KMS-11 (cell line): ENCODE data around the gene TRIM51G.
"Not testable (repeated sequence)": the region's sequence is repeated elsewhere in the genome, so short reads cannot be mapped to it uniquely, and the experiment has no call there.

Experiments used
- H2AFZ ChIP-seq: fragments of 200-600 bp; sonication (generic); 2 replicates; pipeline ENCODE4 v1.6.1; 2016; ENCODE audit warnings: antibody characterized with exemption, mixed run types, low read depth
- H3K27ac ChIP-seq: fragments of 200-600 bp; sonication (generic); 2 replicates; pipeline ENCODE4 v1.6.1; 2016; ENCODE audit warnings: mild to moderate bottlenecking, mixed run types
- H3K27me3 ChIP-seq: fragments of 200-600 bp; sonication (generic); 2 replicates; pipeline ENCODE4 v1.6.1; 2017; ENCODE audit warnings: mild to moderate bottlenecking, low read depth, mixed run types, moderate library complexity; ENCODE audit not compliant: insufficient read depth
- H3K36me3 ChIP-seq: fragments of 200-600 bp; sonication (generic); 2 replicates; pipeline ENCODE4 v1.6.1; 2017; ENCODE audit warnings: mild to moderate bottlenecking, mixed run types; ENCODE audit not compliant: insufficient read depth
- H3K4me1 ChIP-seq: fragments of 200-600 bp; sonication (generic); 2 replicates; pipeline ENCODE4 v1.6.1; 2016; ENCODE audit warnings: mild to moderate bottlenecking, low read depth, mixed run types; ENCODE audit not compliant: poor library complexity, severe bottlenecking
- H3K4me2 ChIP-seq: fragments of 200-600 bp; sonication (generic); 2 replicates; pipeline ENCODE4 v1.7.0; 2016; ENCODE audit warnings: mild to moderate bottlenecking, mixed run types
- H3K4me3 ChIP-seq: fragments of 200-600 bp; sonication (generic); IDR thresholded peaks from 2 replicates; pipeline ENCODE4 v1.6.1; 2017; ENCODE audit warnings: low read depth, low read length, mixed read lengths; ENCODE audit not compliant: insufficient read depth
- H3K79me2 ChIP-seq: fragments of 200-600 bp; sonication (generic); 2 replicates; pipeline ENCODE4 v1.6.1; 2016; ENCODE audit warnings: low read depth, mixed run types; ENCODE audit not compliant: insufficient read depth
- H3K9ac ChIP-seq: fragments of 200-600 bp; sonication (generic); 2 replicates; pipeline ENCODE4 v1.6.1; 2016; ENCODE audit warnings: mild to moderate bottlenecking, mixed run types
- H4K20me1 ChIP-seq: fragments of 200-600 bp; sonication (generic); 2 replicates; pipeline ENCODE4 v1.6.1; 2016; ENCODE audit warnings: mild to moderate bottlenecking, mixed run types; ENCODE audit not compliant: insufficient read depth

The TRIM51G gene, protein sequence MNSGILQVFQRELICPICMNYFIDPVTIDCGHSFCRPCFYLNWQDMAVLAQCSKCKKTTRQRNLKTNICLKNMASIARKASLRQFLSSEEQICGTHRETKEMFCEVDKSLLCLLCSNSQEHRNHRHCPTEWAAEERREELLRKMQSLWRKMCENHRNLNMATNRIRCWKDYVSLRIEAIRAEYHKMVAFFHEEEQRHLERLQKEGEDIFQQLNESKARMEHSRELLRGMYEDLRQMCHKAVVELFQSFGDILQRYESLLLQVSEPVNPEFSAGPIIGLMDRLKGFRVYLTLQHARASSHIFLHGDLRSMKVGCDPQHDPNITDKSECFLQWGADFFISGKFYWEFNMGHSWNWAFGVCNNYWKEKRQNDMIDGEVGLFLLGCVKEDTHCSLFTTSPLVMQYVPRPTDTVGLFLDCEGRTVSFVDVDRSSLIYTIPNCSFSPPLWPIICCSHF

DNA sequence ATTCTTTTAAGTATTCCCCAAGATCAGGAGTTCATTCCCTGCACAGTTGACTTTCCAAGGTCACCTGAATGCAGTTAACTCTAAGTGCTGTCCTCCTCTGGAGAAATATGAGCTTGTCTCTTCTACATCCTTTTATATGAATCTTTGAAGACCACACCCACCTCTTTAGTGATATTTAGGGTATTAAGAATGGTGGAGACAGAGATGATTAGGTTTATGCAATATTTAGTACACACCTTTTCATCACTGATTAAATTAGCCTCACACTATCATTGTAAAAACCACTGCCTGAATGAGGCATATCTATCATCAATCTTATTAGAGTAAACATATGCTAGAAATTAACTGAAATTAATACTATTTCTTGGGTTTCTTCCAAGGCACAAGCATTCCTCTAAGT, at the start of gene TRIM51G:
Gene TRIM51G (minus strand): TSS at position 101 of the 400 bp plus-strand sequence. CDS start 2,190 bp downstream, outside the sequence.
- not testable (repeated sequence) for H3K27ac ChIP-seq, H3K4me1 ChIP-seq, H3K4me2 ChIP-seq, H3K79me2 ChIP-seq, H3K36me3 ChIP-seq, H2AFZ ChIP-seq, H4K20me1 ChIP-seq, H3K4me3 ChIP-seq, H3K27me3 ChIP-seq, H3K9ac ChIP-seq

DNA sequence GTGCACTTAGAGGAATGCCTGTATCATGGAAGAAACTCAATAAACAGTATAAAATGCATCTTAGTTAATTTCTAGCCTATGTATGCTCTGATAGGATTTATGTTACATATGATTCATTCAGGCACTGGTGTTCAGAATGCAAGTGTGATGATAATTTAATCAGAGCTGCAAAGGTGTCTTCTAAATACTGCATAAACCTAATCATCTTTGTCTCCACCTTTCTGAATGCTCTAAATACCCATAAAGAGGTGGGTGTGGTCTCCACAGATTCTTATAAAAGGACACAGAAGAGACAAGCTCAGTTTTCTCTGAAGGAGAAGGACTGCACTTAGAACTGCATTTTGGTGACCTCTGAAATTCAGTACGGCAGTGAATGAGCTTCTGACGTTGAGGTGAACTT, 44.8 kb upstream of the TRIM51G start, which contains the start of gene TRIM49B:
Gene TRIM49B (plus strand): TSS at position 301 of the 400 bp plus-strand sequence. CDS start 2,777 bp downstream, outside the sequence.
- not testable (repeated sequence) for H3K4me1 ChIP-seq

DNA sequence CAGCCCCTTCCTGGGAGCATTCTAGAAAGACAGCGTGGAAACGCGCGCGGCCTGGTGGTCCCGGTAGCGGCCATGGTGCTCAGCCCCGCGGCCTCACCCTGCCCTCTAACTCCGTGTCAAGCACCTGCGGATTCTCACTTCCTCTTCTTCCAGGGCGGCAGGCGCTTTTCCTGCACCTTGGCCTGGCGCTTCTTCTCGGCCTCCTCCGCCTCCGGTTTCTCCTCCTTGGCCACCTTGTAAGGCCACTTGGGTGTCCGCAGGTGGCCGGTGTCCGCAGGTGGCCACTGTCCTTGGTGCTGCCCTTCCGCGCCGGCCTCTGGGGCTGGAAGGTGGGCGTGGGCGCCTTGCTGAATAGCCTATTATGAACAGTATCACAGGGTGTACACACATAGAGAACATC, 15.1 kb downstream of the TRIM51G start:
- H2AFZ ChIP-seq, H3K36me3 ChIP-seq, H3K4me3 ChIP-seq, H3K9ac ChIP-seq, H4K20me1 ChIP-seq, H3K27ac ChIP-seq, H3K27me3 ChIP-seq, H3K4me2 ChIP-seq, H3K4me1 ChIP-seq, H3K79me2 ChIP-seq: not testable (repeated sequence)

More for the DNA sequence above, 44.8 kb upstream of the TRIM51G start, which contains the start of gene TRIM49B:
- not testable (repeated sequence) for H4K20me1 ChIP-seq, H3K27me3 ChIP-seq, H3K4me2 ChIP-seq, H3K4me3 ChIP-seq, H3K9ac ChIP-seq, H3K36me3 ChIP-seq, H3K79me2 ChIP-seq, H3K27ac ChIP-seq, H2AFZ ChIP-seq

DNA sequence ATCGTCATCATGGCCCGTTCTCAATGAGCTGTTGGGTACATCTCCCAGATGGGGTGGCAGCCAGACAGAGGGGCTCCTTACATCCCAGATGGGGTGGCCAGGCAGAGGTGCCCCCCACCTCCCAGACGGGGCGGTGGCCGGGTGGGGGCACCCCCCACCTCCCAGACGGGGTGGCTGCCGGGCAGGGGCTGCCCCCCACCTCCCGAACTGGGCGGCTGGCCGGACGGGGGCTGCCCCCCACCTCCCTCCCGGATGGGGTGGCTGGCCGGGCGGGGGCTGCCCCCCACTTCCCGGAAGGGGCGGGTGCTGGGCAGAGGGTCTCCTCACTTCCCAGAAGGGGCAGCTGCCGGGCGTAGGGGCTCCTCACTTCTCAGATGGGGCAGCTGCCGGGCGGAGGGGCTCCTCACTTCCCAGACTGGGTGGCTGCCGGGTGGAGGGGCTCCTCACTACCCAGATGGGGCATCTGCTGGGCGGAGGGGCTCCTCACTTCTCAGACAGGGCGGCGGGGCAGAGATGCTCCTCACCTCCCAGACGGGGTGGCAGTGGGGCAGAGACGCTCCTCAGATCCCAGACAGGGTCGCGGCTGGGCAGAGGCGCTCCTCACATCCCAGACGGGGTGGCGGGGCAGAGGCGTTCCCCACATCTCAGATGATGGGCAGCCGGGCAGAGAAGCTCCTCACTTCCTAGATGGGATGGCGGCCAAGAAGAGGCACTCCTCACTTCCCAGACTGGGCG, 28.2 kb downstream of the TRIM51G start:
- not testable (repeated sequence) for H3K4me3 ChIP-seq, H3K4me2 ChIP-seq, H3K27me3 ChIP-seq, H4K20me1 ChIP-seq, H3K9ac ChIP-seq, H3K79me2 ChIP-seq, H3K36me3 ChIP-seq, H3K27ac ChIP-seq, H3K4me1 ChIP-seq, H2AFZ ChIP-seq

DNA sequence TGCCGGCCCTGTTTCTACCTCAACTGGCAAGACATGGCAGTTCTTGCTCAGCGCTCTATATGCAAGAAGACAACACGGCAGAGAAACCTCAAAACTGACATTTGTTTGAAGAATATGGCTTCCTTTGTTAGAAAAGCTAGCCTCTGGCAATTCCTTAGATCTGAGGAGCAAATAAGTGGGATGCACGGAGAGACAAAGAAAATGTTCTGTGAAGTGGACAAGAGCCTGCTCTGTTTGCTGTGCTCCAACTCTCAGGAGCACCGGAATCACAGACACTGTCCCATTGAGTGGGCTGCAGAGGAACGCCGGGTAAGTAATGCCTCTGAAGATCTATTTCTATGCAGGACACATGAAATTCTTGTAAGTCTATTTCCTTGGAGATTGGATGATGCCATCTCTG, 37.9 kb downstream of the TRIM51G start:
- H3K27me3 ChIP-seq: not testable (repeated sequence)

More for the DNA sequence above, 37.9 kb downstream of the TRIM51G start:
- not testable (repeated sequence) for H3K36me3 ChIP-seq, H2AFZ ChIP-seq, H3K4me3 ChIP-seq, H3K79me2 ChIP-seq, H3K9ac ChIP-seq, H3K27ac ChIP-seq, H4K20me1 ChIP-seq, H3K4me2 ChIP-seq, H3K4me1 ChIP-seq
